HG02970 (cell line): ENCODE results near the gene CERS6.
"Not testable (repeated sequence)": the region's sequence is repeated elsewhere in the genome, so short reads cannot be mapped to it uniquely, and the experiment has no call there.

Experiments
- ATAC-seq: cut with Tn5 transposase; IDR thresholded peaks from one replicate; pipeline ENCODE4 v1.9.1; 2021; ENCODE audit warnings: mild to moderate bottlenecking, moderate library complexity, moderate number of reproducible peaks; ENCODE audit not compliant: unreplicated experiment, low FRiP score

The CERS6 gene

DNA sequence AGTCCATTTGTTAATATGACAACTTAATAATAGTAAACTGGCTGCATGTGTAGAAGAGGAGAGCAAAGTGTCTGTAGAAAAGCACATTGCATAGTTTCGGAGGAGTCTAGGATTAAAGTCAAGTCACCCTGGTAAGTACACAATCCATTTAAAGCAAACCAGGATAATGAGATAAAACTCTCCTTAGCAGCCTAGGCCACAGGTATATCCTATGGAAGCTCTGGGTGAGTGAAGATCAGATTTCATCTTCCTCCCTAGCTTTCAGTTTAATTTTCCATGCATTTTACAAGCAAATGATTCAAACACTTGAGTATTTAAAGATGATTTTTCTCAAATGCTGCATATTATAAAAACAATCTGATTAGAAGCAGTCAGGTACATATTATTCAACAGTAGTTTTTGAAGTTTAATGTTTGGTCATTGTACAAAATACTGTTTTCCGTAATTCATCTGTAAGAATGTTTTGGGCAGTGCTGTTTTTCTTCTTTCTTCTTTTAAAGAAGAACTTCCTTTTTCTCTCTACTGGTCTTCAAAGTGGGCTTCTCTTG is 10.2 kb downstream of the CERS6 start:
- no peak for ATAC-seq

DNA sequence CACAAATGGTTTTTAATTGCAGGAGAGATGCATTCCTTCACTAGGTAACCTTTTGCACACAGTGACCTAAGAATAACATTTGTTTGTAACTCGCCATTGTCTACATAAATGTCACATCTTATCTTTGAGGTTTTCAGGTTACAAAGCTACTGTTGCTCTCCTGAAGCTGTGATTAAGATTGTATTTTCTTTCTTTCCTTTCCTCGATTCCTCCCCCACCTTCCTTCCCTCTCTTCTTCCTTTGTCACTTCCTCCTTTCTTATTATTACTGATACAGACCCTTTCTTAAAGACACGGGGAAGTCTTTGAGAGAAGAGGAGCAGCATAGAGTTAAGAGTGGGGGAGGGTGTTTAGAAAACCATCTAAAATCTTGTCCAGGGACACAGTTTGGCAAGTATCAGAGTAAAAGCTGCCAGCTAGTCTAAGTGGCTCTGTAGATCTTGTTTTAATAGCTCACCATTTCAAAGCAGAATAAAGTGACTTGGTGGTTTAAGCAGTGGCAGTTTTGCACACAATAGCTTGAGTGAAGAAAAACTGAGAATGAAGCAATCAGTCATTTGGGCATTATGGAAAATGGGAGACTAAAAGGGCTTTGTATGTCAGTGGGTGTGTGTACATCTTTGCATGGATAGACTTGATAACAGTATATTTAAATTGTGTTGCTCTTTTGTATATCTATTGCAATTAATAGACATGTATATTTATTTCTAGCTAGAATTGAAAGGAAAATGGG is 10.9 kb downstream of the CERS6 start:
- ATAC-seq = no peak

DNA sequence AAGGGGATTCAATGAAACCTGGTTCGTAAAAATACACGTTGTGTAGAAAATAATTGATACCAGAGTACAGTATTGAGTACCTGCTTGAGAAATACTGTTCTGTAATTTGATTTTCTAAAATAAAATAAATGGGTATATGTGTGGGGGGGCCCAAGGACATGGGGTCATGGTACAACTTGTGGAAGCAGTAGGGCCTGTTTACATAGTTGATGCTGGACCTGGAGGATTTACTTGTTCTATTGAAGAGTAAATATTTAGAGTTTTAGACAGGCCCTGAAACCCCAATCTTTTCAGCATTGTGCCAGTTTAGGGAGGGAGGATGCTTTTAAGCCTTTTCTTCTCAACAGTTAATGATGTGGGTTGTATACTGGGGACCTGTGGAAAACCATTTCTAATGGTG is 11.7 kb downstream of the CERS6 start:
- ATAC-seq = no peak

DNA sequence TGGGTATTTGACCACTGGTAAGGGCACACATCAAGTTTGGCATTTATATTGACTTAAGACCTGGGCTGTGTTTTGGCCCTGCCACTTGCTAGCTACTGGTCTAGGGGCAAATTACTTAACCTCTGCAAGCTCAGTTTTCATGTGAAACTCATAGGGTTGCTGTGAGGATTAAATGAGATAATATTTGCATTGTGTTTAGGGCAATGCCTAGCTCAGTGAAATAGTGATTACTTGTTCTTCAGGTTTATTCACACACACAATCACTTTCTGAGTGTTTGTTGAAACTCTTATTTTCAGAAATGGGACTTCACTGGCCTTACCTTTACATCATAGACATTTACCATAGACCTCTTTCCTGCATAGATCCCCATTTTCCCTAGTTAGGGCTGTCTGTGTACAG is 12.3 kb downstream of the CERS6 start:
- no peak for ATAC-seq

- no peak for ATAC-seq
Measured at GRCh38 chr2:168469281-168469988, 13.4 kb downstream of the CERS6 start.

- ATAC-seq = no peak
Measured at GRCh38 chr2:168470320-168471162, 14.5 kb downstream of the CERS6 start.

DNA sequence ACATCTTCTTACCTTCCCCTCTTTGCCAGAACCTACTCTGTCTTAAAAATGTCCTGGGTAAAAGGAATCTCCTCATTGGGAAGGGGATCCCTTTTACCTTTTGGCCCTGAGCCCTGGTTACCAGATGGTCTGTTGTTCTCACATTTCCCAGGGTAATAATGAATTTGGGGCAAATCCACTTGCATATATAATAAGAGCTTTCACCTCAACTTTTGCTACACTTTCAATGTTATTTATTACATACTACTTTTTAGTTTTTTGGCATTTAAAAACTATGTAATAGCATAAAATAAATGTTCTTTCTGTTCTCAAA is 15.0 kb downstream of the CERS6 start:
- no peak for ATAC-seq

DNA sequence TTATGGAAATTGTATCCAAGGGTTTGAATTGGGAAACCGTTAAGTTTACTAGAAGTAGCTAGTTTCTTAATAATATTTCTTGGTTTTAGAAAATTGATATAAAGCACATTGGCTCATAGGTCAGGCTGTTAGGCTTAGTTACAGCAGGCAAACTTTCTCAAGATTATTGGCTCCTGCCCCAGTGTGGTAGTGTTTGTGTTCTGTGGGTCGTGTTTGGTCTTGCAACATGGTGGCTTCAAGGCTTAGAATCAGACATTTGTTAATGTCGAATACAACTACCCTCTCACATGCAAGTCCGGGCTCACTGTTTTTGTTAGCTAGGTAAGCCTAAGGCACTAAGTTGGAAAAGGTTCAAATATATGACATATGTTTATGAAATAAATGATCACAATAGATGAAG is 19.6 kb downstream of the CERS6 start:
- no peak for ATAC-seq

- no peak for ATAC-seq
Measured at GRCh38 chr2:168478206-168478605, 22.1 kb downstream of the CERS6 start.

DNA sequence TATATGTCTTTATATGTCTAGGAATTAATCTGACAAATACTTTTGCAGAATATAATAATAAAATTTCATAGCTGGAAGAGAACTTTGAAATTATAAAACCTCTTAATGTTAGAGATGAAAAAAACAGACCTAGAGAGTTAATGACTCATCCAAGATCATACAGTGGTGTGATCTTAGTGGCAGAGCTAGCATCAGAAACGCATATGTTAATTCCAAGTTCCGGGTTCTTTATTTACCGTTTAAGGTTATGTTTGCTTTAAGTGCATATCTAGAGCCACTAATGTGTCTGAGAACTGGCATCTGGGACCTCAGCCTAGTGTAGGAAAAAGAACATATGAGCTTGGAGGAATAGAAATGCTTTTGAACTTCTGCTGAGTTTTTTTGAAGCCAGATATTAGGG is 24.3 kb downstream of the CERS6 start:
- no peak for ATAC-seq

DNA sequence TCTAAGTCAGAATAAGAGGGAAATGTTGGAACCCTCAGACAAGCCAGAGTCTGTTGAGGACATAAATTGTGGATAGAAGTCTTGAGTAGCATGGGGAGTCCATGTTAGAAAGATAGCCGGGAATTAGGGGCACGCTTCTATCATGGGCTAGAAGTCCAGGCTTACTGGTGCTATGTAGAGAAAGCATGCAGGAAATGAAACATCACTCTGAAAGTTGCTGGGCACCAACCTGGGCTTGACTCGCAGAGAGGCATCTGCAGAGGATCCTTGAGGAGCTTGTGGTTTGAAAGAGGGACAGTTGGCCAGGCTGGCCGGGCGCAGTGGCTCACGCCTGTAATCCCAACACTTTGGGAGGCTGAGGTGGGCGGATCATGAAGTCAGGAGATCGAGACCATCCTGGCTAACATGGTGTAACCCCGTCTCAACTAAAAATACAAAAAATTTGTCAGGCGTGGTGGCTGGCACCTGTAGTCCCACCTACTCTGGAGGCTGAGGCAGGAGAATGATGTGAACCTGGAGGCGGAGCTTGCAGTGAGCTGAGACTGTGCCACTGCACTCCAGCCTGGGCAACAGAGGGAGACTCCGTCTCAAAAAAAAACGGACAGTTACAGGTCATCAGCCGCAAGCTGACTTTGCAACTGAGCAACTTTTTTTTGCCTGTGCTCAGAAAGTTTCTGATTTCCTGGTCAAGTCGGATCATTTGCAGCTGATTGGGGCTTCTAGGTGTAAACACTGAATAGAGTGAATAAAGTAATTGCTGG is 24.9 kb downstream of the CERS6 start:
- ATAC-seq = no peak

DNA sequence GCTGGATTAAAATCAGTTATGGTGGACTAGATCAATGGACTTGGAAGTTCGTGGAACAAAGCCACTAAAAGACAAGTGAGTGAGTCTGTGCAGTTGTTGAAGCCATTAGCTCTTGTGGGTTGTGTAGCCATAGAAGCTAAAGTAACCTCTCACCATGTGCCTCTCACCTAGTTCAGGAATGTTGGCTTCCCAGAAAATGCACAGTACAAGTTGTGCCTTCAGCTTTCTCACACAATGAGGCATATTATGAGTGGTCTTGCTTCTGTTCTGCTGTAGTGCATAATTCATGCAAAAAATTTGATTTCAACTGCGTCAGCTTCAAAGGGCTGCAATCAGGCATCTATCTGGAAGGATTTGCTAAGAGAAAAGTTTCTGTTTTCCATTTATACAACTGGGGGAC is 26.2 kb downstream of the CERS6 start:
- ATAC-seq = no peak

GRCh38 chr2:168482952-168483831 is 27.1 kb downstream of the CERS6 start:
- ATAC-seq = no peak

DNA sequence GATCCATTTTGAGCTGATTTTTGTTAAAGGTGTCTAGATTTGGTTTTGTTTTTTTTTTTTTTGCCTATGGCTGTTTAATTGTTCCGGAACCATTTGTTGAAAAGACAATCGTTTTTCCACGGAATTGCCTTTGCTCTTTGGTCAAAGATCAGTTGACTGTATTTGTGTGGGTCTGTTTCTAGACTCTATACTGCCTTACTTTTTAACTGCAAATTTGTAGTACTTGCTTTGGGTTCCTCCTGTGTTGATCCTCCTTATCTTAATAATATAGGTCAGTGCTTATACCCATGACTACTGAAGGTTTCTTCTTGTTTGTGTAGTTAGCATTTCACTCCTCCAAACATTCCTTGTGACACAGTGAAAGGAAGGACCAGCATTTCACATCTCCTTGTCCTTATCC is 30.4 kb downstream of the CERS6 start:
- ATAC-seq = no peak

- ATAC-seq = peak; percentile 92
Measured at GRCh38 chr2:168490015-168490874, 34.2 kb downstream of the CERS6 start.

- no peak for ATAC-seq
Measured at GRCh38 chr2:168490946-168491605, 35.0 kb downstream of the CERS6 start.

DNA sequence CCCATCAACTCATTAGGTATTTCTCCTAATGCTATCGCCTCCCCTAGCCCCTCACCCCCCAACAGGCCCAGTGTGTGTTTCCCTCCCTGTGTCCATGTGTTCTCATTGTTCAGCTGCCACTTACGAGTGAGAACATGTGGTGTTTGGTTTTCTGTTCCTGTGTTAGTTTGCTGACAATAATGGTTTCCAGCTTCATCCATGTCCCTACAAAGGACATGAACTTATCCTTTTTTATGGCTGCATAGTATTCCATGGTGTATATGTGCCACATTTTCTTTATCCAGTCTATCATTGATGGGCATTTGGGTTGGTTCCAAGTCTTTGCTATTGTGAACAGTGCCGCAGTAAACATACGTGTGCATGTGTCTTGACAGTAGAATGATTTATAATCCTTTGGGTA is 35.7 kb downstream of the CERS6 start:
- not testable (repeated sequence) for ATAC-seq

- ATAC-seq = not testable (repeated sequence)
Measured at GRCh38 chr2:168493219-168493618, 37.1 kb downstream of the CERS6 start.
